WERI-Rb-1 (cell line): ENCODE results near the gene INAFM2.

Experiments
- DNase-seq: peaks from one replicate; pipeline ENCODE4 v3.0.0-alpha.2; 2020
- H3K27ac ChIP-seq: fragments of 250-450 bp; sonication (Bioruptor Pico); 2 replicates; pipeline ENCODE4 v1.5.1; 2020; ENCODE audit warnings: mild to moderate bottlenecking, moderate library complexity
- H3K27me3 ChIP-seq: fragments of 250-450 bp; sonication (Bioruptor Pico); 2 replicates; pipeline ENCODE4 v1.5.1; 2021; ENCODE audit warnings: mild to moderate bottlenecking, low read depth, moderate library complexity; ENCODE audit not compliant: insufficient read depth, severe bottlenecking
- H3K36me3 ChIP-seq: fragments of 250-450 bp; sonication (Bioruptor Pico); 2 replicates; pipeline ENCODE4 v1.5.1; 2020; ENCODE audit warnings: mild to moderate bottlenecking, moderate library complexity
- H3K4me3 ChIP-seq: 2 replicates; pipeline ENCODE4 v1.5.1; 2011; ENCODE audit warnings: low read depth, mild to moderate bottlenecking, control low read depth, low read length
- H3K9me3 ChIP-seq: fragments of 250-450 bp; sonication (Bioruptor Pico); 2 replicates; pipeline ENCODE4 v1.5.1; 2021; ENCODE audit warnings: mild to moderate bottlenecking, moderate library complexity; ENCODE audit not compliant: severe bottlenecking
- TF ChIP-seq, protein P1 (sequence below): IDR thresholded peaks from 2 replicates; pipeline ENCODE4 v1.5.1; 2011; ENCODE audit warnings: low read depth, mild to moderate bottlenecking, control low read depth, inconsistent platforms, low read length

INAFM2 gene

GRCh38 chr15:40295297-40295696 lies 28.2 kb upstream of the INAFM2 start:
- DNase-seq = no peak
- H3K27me3 ChIP-seq = no peaks in the 10 kb centered on the region
- TF ChIP-seq, protein P1, sequence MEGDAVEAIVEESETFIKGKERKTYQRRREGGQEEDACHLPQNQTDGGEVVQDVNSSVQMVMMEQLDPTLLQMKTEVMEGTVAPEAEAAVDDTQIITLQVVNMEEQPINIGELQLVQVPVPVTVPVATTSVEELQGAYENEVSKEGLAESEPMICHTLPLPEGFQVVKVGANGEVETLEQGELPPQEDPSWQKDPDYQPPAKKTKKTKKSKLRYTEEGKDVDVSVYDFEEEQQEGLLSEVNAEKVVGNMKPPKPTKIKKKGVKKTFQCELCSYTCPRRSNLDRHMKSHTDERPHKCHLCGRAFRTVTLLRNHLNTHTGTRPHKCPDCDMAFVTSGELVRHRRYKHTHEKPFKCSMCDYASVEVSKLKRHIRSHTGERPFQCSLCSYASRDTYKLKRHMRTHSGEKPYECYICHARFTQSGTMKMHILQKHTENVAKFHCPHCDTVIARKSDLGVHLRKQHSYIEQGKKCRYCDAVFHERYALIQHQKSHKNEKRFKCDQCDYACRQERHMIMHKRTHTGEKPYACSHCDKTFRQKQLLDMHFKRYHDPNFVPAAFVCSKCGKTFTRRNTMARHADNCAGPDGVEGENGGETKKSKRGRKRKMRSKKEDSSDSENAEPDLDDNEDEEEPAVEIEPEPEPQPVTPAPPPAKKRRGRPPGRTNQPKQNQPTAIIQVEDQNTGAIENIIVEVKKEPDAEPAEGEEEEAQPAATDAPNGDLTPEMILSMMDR = no peak
- H3K27ac ChIP-seq = no peak overlapping the region
- peaks cover 3% of the 10 kb centered on the region for H3K36me3 ChIP-seq
- no peak overlapping the region for H3K4me3 ChIP-seq
- peaks cover 4% of the 10 kb centered on the region for H3K9me3 ChIP-seq

DNA sequence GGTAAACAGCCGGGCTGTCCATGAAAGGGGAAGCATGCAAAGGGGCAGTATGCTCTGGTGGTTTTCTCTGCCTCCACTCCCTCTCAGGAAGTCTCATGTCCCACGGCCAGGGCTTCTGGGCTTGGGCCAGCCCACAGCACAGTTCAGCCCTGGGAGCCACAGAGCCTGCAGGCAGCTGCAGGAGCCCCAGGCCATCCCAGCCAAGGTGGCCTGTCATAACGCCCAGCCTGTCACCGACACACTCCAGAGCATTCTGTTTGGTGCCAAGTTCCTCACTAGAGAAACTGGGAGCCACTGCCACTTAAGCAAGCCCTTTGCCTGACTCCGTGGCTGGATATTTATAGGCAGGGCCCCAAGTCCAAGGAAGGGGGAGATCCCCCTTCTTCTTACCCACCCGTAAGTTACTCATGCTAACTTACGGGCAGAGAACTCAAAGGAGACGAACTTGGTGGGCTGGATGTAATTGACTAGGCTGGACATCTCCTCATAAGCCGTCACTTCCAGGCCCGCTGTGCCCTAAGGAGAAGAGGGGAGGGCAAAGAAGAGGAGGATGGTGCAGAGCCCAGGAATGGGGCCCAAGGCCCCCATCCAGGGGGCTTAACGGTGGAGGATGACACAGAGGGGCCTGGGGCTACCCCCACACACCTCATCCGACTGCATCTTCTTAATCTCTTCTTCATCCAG lies 27.5 kb upstream of the INAFM2 start:
- DNase-seq = no peak
- H3K27ac ChIP-seq = no peak overlapping the region
- H3K9me3 ChIP-seq = peaks cover 9% of the 10 kb centered on the region
- H3K27me3 ChIP-seq = no peaks in the 10 kb centered on the region
- TF ChIP-seq, protein P1 = no peak
- peaks cover 9% of the 10 kb centered on the region for H3K36me3 ChIP-seq
- H3K4me3 ChIP-seq = no peak overlapping the region

GRCh38 chr15:40296561-40297230 lies 26.8 kb upstream of the INAFM2 start:
- peak overlapping the region; percentile 26; the same call in 1 of the 2 replicates for H3K27ac ChIP-seq
- peaks cover 9% of the 10 kb centered on the region for H3K9me3 ChIP-seq
- peaks cover 9% of the 10 kb centered on the region for H3K36me3 ChIP-seq
- no peaks in the 10 kb centered on the region for H3K27me3 ChIP-seq
- TF ChIP-seq, protein P1 = no peak
- H3K4me3 ChIP-seq = no peak overlapping the region
- DNase-seq = peak; percentile 83

- Histone ChIP-seq H3K9me3 (peaks cover 9% of the 10 kb centered on the region), H3K27ac (no peak overlapping the region), H3K27me3 (no peaks in the 10 kb centered on the region), H3K36me3 (peaks cover 9% of the 10 kb centered on the region), H3K4me3 (no peak overlapping the region)
- no peak for DNase-seq
- TF ChIP-seq, protein P1 = no peak
Observed at GRCh38 chr15:40297356-40297755, 26.1 kb upstream of the INAFM2 start.

DNA sequence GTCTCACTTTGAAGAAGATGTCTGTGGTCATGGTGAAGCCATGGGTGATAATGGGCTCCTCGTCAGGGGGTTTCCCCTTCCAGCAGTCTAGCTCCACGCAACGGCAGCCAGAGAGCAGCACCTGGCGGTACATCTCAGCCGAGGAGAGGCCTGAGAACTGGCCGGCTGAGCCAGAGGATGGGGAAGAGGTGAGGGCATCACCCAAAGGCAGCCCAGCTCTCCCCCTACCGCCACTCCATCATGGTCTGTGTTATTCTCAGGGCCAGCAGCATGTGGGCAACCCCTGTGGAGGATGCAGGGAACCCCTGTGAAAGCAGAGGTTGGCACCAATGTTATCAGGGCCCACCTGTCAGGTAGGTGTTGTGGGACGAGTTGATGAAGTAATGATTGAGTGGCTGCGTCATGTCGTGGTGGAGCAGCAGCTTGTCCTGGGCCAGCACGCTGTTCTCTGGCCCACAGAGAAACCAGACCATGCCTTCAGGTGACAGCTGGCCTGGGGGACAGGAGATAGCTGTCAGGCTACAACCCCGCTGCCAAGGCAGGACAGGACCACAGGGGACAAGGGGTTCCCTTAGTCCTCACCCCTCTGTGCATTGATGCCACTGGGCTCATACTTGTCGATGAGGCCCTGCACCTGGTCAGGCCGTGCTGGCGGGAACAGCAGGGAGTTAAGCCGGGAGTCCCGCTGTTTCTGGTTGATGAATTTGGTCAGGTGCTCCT lies 25.1 kb upstream of the INAFM2 start:
- Histone ChIP-seq H3K36me3 (peaks cover 9% of the 10 kb centered on the region), H3K4me3 (no peak overlapping the region), H3K27ac (no peak overlapping the region), H3K9me3 (peaks cover 9% of the 10 kb centered on the region), H3K27me3 (no peaks in the 10 kb centered on the region)
- TF ChIP-seq, protein P1 = no peak
- DNase-seq = no peak
